Fibroblast of skin of abdomen (primary cell): ENCODE data around the gene JPT1.
"Not testable (repeated sequence)": the region's sequence is repeated elsewhere in the genome, so short reads cannot be mapped to it uniquely, and the experiment has no call there.

Experiments
- DNase-seq: peaks from one replicate; pipeline ENCODE4 v3.0.0-alpha.2; 2013

JPT1 gene

GRCh38 chr17:75129576-75129975 is 24.7 kb downstream of the JPT1 start:
- DNase-seq = no peak

GRCh38 chr17:75128694-75129505 is 25.4 kb downstream of the JPT1 start:
- DNase-seq = no peak

GRCh38 chr17:75127936-75128335 is 26.4 kb downstream of the JPT1 start:
- not testable (repeated sequence) for DNase-seq

- DNase-seq = no peak
These were observed 27.4 kb downstream of the JPT1 start for GRCh38 chr17:75126954-75127353.

- no peak for DNase-seq
These were observed 28.3 kb downstream of the JPT1 start for GRCh38 chr17:75125984-75126383.

- no peak for DNase-seq
These were observed 29.5 kb downstream of the JPT1 start for GRCh38 chr17:75124819-75125162.

GRCh38 chr17:75124041-75124818 is 30.1 kb downstream of the JPT1 start:
- no peak for DNase-seq

GRCh38 chr17:75118307-75118706 is 36.0 kb downstream of the JPT1 start:
- no peak for DNase-seq

- DNase-seq = no peak
These were observed 37.6 kb downstream of the JPT1 start for GRCh38 chr17:75116737-75117136.

GRCh38 chr17:75115555-75115954 is 38.8 kb downstream of the JPT1 start:
- DNase-seq = no peak

- no peak for DNase-seq
These were observed 39.6 kb downstream of the JPT1 start for GRCh38 chr17:75114552-75115314.

- peak; percentile 82 for DNase-seq
These were observed 40.3 kb downstream of the JPT1 start for GRCh38 chr17:75113798-75114551.

- no peak for DNase-seq
These were observed 42.5 kb downstream of the JPT1 start for GRCh38 chr17:75111777-75112335.

GRCh38 chr17:75110234-75110937 is 43.9 kb downstream of the JPT1 start:
- no peak for DNase-seq

- peak; percentile 77 for DNase-seq
These were observed 44.7 kb downstream of the JPT1 start, which contains the start of gene ARMC7 for GRCh38 chr17:75109407-75110233. Gene ARMC7, plus strand, starts transcription at chr17:75109969. Its CDS starts 320 bp downstream, at chr17:75110289.

GRCh38 chr17:75109046-75109406 is 45.3 kb downstream of the JPT1 start:
- no peak for DNase-seq

- no peak for DNase-seq
These were observed 46.1 kb downstream of the JPT1 start for GRCh38 chr17:75108193-75108592.

- no peak for DNase-seq
These were observed 48.9 kb downstream of the JPT1 start for GRCh38 chr17:75105126-75106080.
